Heart left ventricle (tissue), 16 donors: ENCODE results near the gene C17orf67. TPM values are rescaled to one million over a fixed set of nuclear protein-coding genes. Genes with fewer than 3 reads are reported as not detected.

ENCODE experiments used
- ATAC-seq, 4 donors: fragments of 200-7000 bp; cut with Tn5 transposase; one replicate each; pipeline ENCODE4 v1.9.1; 2020 to 2022; ENCODE audit warnings: moderate library complexity in 4 of 4, mild to moderate bottlenecking in 3 of 4, moderate number of reproducible peaks in 1 of 4
- DNase-seq, 5 donors: peaks; one replicate each; pipeline ENCODE4 v3.0.0-alpha.2; 2020
- H3K27ac ChIP-seq, 12 donors: fragments of 200-600 bp; sonication (generic) in 4 of 12; one replicate each; pipeline versions ENCODE4 v1.5.0 to v1.8.0; 2016 to 2022; ENCODE audit warnings: mild to moderate bottlenecking in 2 of 12
- H3K27me3 ChIP-seq, 9 donors: fragments of 200-600 bp; sonication (generic) in 2 of 9; one replicate each; pipeline versions ENCODE4 v1.5.1 to v1.8.0; 2016 to 2022; ENCODE audit warnings: mild to moderate bottlenecking in 3 of 9
- H3K36me3 ChIP-seq, 9 donors: fragments of 200-600 bp; sonication (generic) in 2 of 9; one replicate each; pipeline versions ENCODE4 v1.5.0 to v1.8.0; 2018 to 2022; ENCODE audit warnings: mild to moderate bottlenecking in 2 of 9
- H3K4me1 ChIP-seq, 12 donors: fragments of 200-600 bp; sonication (generic) in 4 of 12; one replicate each; pipeline versions ENCODE4 v1.5.0 to v1.8.0; 2016 to 2022; ENCODE audit warnings: mild to moderate bottlenecking in 3 of 12
- H3K4me3 ChIP-seq, 12 donors: fragments of 200-600 bp; sonication (generic) in 4 of 12; one replicate each; pipeline versions ENCODE4 v1.5.0 to v1.8.0; 2017 to 2022; ENCODE audit warnings: mild to moderate bottlenecking in 9 of 12, moderate library complexity in 4 of 12
- H3K9me3 ChIP-seq, 12 donors: fragments of 200-600 bp; sonication (generic) in 4 of 12; one replicate each; pipeline versions ENCODE4 v1.5.0 to v1.8.0; 2016 to 2022; ENCODE audit warnings: mild to moderate bottlenecking in 1 of 12
- CTCF ChIP-seq, 12 donors: fragments of 200-600 bp; sonication (generic) in 4 of 12; IDR thresholded peaks; one replicate each; pipeline versions ENCODE4 v1.5.0 to v1.8.0; 2018 to 2022; ENCODE audit warnings: antibody characterized with exemption in 12 of 12, mild to moderate bottlenecking in 5 of 12
- POLR2A ChIP-seq, 2 donors: fragments of 450-650 bp; IDR thresholded peaks; one replicate each; pipeline ENCODE4 v1.6.1; 2017; ENCODE audit warnings: antibody characterized with exemption in 2 of 2, mild to moderate bottlenecking in 2 of 2, moderate library complexity in 2 of 2
- WGBS, 4 donors: extraction: QIAGEN DNeasy Blood & Tissue Kit in 2 of 4; methylation state at CpG; one replicate each; pipeline versions ENCODE4 v1.1.5 to v1.1.7; 2013 to 2018; 5-methylcytosine and 5-hydroxymethylcytosine counted together
- intact Hi-C, 10 donors: fragments of 100-400 bp; cut with DNase I; formaldehyde crosslinking; loops; one replicate each; pipeline versions ENCODE4 v1.11.1 to v1.14.2; 2022
- polyA plus RNA-seq, 2 donors: library from polyadenylated mRNA; stranded (reverse); fragments of 200-250 nt; gene quantifications; one replicate each; pipeline ENCODE4 v1.2.3, GENCODE V29; 2013
- total RNA-seq, 9 donors: library from RNA; depleted of rRNA in 2 of 9; stranded (reverse); fragments of >200 nt in 2 of 9; fragmentation: NEBNext Ultra II Directional in 3 of 9; extraction: Animal tissue kit (Norgen Biotek cat#: 25700) in 3 of 9; gene quantifications; one replicate each; pipeline versions ENCODE4 v1.1.0 to v1.2.4, GENCODE V29; 2016 to 2023
- donor health status: ischemic (EF 13 %, LVEDD 7.1; RV severe dilation, severe dysfunction).
- donor health status: healthy with polysubstance abuse.
- donor health status: DM: no; HTN: yes; CAD: no.
- donor health status: DM: no; HTN: no; CAD: no.
- donor health status: ischemic (EF 25% LVEDD 6.9; RV normal size, moderate dysfunction).
- donor health status: ischemic (EF 25% LVEDD 5.7; RV mildly dilated, moderate dysfunction).
- donor health status: healthy.
- donor health status: DM: yes; HTN: yes; CAD: no.
- donor health status: ischemic (EF 35%, LVEDD 5.7; RV mildly dilated, moderate dysfunction).
- donor health status: nonischemic (EF 11% LVEDD 7.7; RV severe dilation, severe dysfunction).
- donor health status: DM: yes; HTN: yes; CAD: no.
- donor health status: PGD.
- donor health status: ischemic (EF 29% LVEDD 5.4; RV normal size, mild dysfunction).
- donor health status: nonischemic (EF 23%, LVEDD 6.1; RV moderate dilation, normal function).

Gene C17orf67
- total and polyA plus RNA-seq, 11 donors = 0.14 to 1.1 (median 0.45) TPM

- TF ChIP-seq CTCF (IDR thresholded peaks at IDR 0.05) = no peak
- no peak for TF ChIP-seq POLR2A (IDR thresholded peaks at IDR 0.05)
- DNase-seq = no peak
- no peak for ATAC-seq
- Histone ChIP-seq H3K9me3 (peaks cover 0 to 9% (median 0%) of the 10 kb centered on the region in 12 donors), H3K4me1 (no peaks in the 10 kb centered on the region), H3K36me3 (no peaks in the 10 kb centered on the region), H3K27me3 (peaks cover 0 to 4% (median 0%) of the 10 kb centered on the region in 9 donors), H3K27ac (no peak overlapping the region), H3K4me3 (no peak overlapping the region)
- intact Hi-C loops = no loop called here
- WGBS, 4 donors = 74 to 82% (median 79%) methylated on average over 4 of the region's 4 CpGs
Measured at GRCh38 chr17:56742601-56743000, 91.1 kb downstream of the C17orf67 start.

Other genes with a start within 250 kb of the C17orf67 start
- under 1 TPM in 5 of 9 donors, not detected in 4; 0.12 to 0.36 (median 0.14) TPM for gene NOG, start 240.2 kb downstream of the C17orf67 start, total RNA-seq
- gene NOG, start 240.2 kb downstream of the C17orf67 start, polyA plus RNA-seq = under 1 TPM; 0.03 to 0.15 TPM
- gene DGKE, start 231 bp upstream of the C17orf67 start, total RNA-seq = 1 to 10 TPM; 1.9 to 4.1 (median 3.0) TPM
- gene DGKE, start 231 bp upstream of the C17orf67 start, polyA plus RNA-seq = 1 to 10 TPM in 1 of 2 donors, under 1 TPM in 1; 0.96 to 1.7 TPM
- 10 to 100 TPM; 12.8 to 55.9 (median 18.8) TPM for gene TRIM25, start 80.1 kb upstream of the C17orf67 start, total RNA-seq
- 1 to 10 TPM; 9.2 to 10.0 TPM for gene TRIM25, start 80.1 kb upstream of the C17orf67 start, polyA plus RNA-seq
- gene COIL, start 127.1 kb upstream of the C17orf67 start, total RNA-seq = 10 to 100 TPM in 1 of 9 donors, 1 to 10 TPM in 8; 6.5 to 11.3 (median 7.8) TPM
- gene COIL, start 127.1 kb upstream of the C17orf67 start, polyA plus RNA-seq = 1 to 10 TPM; 5.7 to 6.9 TPM
- 100 to 1,000 TPM in 1 of 9 donors, 10 to 100 TPM in 8; 39.8 to 162 (median 58.0) TPM for gene SCPEP1, start 144.2 kb upstream of the C17orf67 start, total RNA-seq
- 10 to 100 TPM; 31.9 to 99.7 TPM for gene SCPEP1, start 144.2 kb upstream of the C17orf67 start, polyA plus RNA-seq